Mesendoderm (in vitro differentiated cells): ENCODE results near the gene SNAPIN.
A peak's percentile ranks its signal among the peaks of the same experiment; 100 is the strongest.

Experiments used
- DNase-seq: peaks from one replicate; pipeline ENCODE4 v3.0.0; 2013
- H2AK5ac ChIP-seq: 2 replicates; pipeline ENCODE4 v1.6.1; 2013; ENCODE audit warnings: low read length, inconsistent platforms
- H2BK120ac ChIP-seq: 2 replicates; pipeline ENCODE4 v1.6.1; 2013; ENCODE audit warnings: low read depth, mild to moderate bottlenecking, low read length, moderate library complexity, mixed read lengths
- H2BK15ac ChIP-seq: replicated peaks from 2 replicates; pipeline ENCODE4 v1.6.1; 2013; ENCODE audit warnings: low read depth, mild to moderate bottlenecking, moderate library complexity
- H2BK5ac ChIP-seq: 2 replicates; pipeline ENCODE4 v1.6.1; 2013; ENCODE audit warnings: low read length, inconsistent platforms
- H3K18ac ChIP-seq: 2 replicates; pipeline ENCODE4 v1.6.1; 2013; ENCODE audit warnings: mild to moderate bottlenecking, low read length, mixed read lengths
- H3K23ac ChIP-seq: one replicate; pipeline ENCODE4 v1.6.1; 2013; ENCODE audit warnings: low read length
- H3K27ac ChIP-seq: 2 replicates; pipeline ENCODE4 v1.5.1; 2013; ENCODE audit warnings: low read depth, mild to moderate bottlenecking, inconsistent platforms, low read length, moderate library complexity
- H3K27me3 ChIP-seq: 2 replicates; pipeline ENCODE4 v1.6.1; 2013; ENCODE audit warnings: low read length, control low read depth, mild to moderate bottlenecking, inconsistent platforms; ENCODE audit not compliant: insufficient read depth, poor library complexity
- H3K36me3 ChIP-seq: 2 replicates; pipeline ENCODE4 v1.6.1; 2013; ENCODE audit warnings: low read length, inconsistent platforms; ENCODE audit not compliant: control insufficient read depth, insufficient read depth
- H3K4ac ChIP-seq: one replicate; pipeline ENCODE4 v1.6.1; 2013; ENCODE audit warnings: low read depth, mild to moderate bottlenecking, low read length, moderate library complexity
- H3K4me1 ChIP-seq: 2 replicates; pipeline ENCODE4 v1.6.1; 2013; ENCODE audit warnings: low read depth, low read length, inconsistent platforms; ENCODE audit not compliant: control insufficient read depth
- H3K4me2 ChIP-seq: 2 replicates; pipeline ENCODE4 v1.6.1; 2013; ENCODE audit warnings: low read length
- H3K4me3 ChIP-seq: 2 replicates; pipeline ENCODE4 v1.5.1; 2013; ENCODE audit warnings: mild to moderate bottlenecking, low read length
- H3K56ac ChIP-seq: one replicate; pipeline ENCODE4 v1.6.1; 2013; ENCODE audit warnings: low read length
- H3K79me1 ChIP-seq: 2 replicates; pipeline ENCODE4 v1.6.1; 2013; ENCODE audit warnings: low read length, inconsistent platforms
- H3K79me2 ChIP-seq: 2 replicates; pipeline ENCODE4 v1.6.1; 2013; ENCODE audit warnings: mild to moderate bottlenecking, low read length; ENCODE audit not compliant: control insufficient read depth, insufficient read depth
- H3K9ac ChIP-seq: 2 replicates; pipeline ENCODE4 v1.6.1; 2013; ENCODE audit warnings: low read length, inconsistent platforms
- H4K5ac ChIP-seq: one replicate; pipeline ENCODE4 v1.6.1; 2013; ENCODE audit warnings: low read length
- H4K8ac ChIP-seq: one replicate; pipeline ENCODE4 v1.6.1; 2013; ENCODE audit warnings: low read depth, mild to moderate bottlenecking, control low read depth, low read length, moderate library complexity
- WGBS: extraction: QIAGEN DNeasy Blood & Tissue Kit; methylation state at CpG from one replicate; pipeline ENCODE4 v1.1.7; 2013; ENCODE audit warnings: low lambda C conversion rate, missing lambda C conversion rate; ENCODE audit not compliant: insufficient coverage; ENCODE audit errors: extremely low coverage; 5-methylcytosine and 5-hydroxymethylcytosine counted together

The SNAPIN gene

DNA sequence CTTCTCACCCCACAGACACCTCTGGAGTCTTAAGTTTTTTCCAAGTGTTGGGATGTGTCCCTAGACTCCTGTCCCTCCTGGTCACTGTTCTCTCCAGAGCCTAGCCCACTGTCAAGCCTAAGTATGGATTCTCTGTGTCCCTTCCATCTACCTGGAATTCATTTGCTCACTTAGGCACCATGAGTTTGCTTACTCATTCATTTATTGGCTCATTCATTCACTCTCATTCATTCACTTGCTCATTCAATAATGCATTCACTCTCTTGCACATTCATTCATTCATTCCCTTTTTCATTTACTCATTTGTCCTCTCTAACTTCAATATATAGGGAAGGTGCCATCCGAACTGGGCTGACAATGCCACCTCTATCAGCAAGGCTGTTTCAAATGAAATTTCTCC is 47.1 kb upstream of the SNAPIN start:
- H2BK5ac ChIP-seq = no peak overlapping the region
- H2AK5ac ChIP-seq = no peak overlapping the region
- H3K56ac ChIP-seq = peak overlapping the region; percentile 52
- no peak overlapping the region for H3K9ac ChIP-seq
- no peak overlapping the region for H3K4me3 ChIP-seq
- H2BK15ac ChIP-seq = no peak overlapping the region
- no peaks in the 10 kb centered on the region for H3K79me1 ChIP-seq
- WGBS = no CpG with 5 or more reads among the region's 1 CpG
- no peak overlapping the region for H3K18ac ChIP-seq
- no peak for DNase-seq
- peaks cover 7% of the 10 kb centered on the region for H3K4me1 ChIP-seq
- no peak overlapping the region for H3K23ac ChIP-seq
- H4K5ac ChIP-seq = no peak overlapping the region
- no peaks in the 10 kb centered on the region for H3K79me2 ChIP-seq
- H4K8ac ChIP-seq = no peak overlapping the region
- H3K4ac ChIP-seq = no peak overlapping the region
- H3K36me3 ChIP-seq = no peaks in the 10 kb centered on the region
- H3K27me3 ChIP-seq = no peaks in the 10 kb centered on the region
- H3K4me2 ChIP-seq = no peak overlapping the region
- H3K27ac ChIP-seq = no peak overlapping the region
- no peak overlapping the region for H2BK120ac ChIP-seq

GRCh38 chr1:153612111-153612754 is 46.3 kb upstream of the SNAPIN start:
- peaks cover 7% of the 10 kb centered on the region for H3K4me1 ChIP-seq
- H3K4ac ChIP-seq = peak overlapping the region; percentile 46
- no peak overlapping the region for H2BK120ac ChIP-seq
- no CpG with 5 or more reads among the region's 11 CpGs for WGBS
- no peaks in the 10 kb centered on the region for H3K36me3 ChIP-seq
- H3K27me3 ChIP-seq = no peaks in the 10 kb centered on the region
- no peak overlapping the region for H2BK5ac ChIP-seq
- H3K23ac ChIP-seq = no peak overlapping the region
- peak overlapping the region; percentile 19 for H3K4me2 ChIP-seq
- H3K79me1 ChIP-seq = no peaks in the 10 kb centered on the region
- DNase-seq = no peak
- H2BK15ac ChIP-seq = no peak overlapping the region
- H3K4me3 ChIP-seq = no peak overlapping the region
- no peak overlapping the region for H4K8ac ChIP-seq
- no peak overlapping the region for H4K5ac ChIP-seq
- no peak overlapping the region for H3K27ac ChIP-seq
- H3K18ac ChIP-seq = peak overlapping the region; percentile 29
- peak overlapping the region; percentile 85 for H3K56ac ChIP-seq
- peak overlapping the region; percentile 56 for H3K9ac ChIP-seq
- H2AK5ac ChIP-seq = no peak overlapping the region
- no peaks in the 10 kb centered on the region for H3K79me2 ChIP-seq

GRCh38 chr1:153612755-153613331 is 45.7 kb upstream of the SNAPIN start, which contains the start of gene S100A16:
TSS of gene S100A16 (minus strand) at chr1:153613137. CDS start at chr1:153608151, 4,986 bp downstream.
- Histone ChIP-seq H4K5ac (no peak within 1 kb of the TSS), H3K4me1 (peaks cover 7% of the 10 kb centered on the region), H3K4me2 (peak within 1 kb of the TSS; percentile 33), H3K56ac (peak within 1 kb of the TSS; percentile 85), H3K27ac (no peak within 1 kb of the TSS), H2BK120ac (no peak within 1 kb of the TSS), H3K4me3 (no peak within 1 kb of the TSS), H4K8ac (no peak within 1 kb of the TSS), H2BK15ac (no peak within 1 kb of the TSS), H2BK5ac (no peak within 1 kb of the TSS), H3K79me1 (no peaks in the 10 kb centered on the region), H3K9ac (peak within 1 kb of the TSS; percentile 56), H3K18ac (peak within 1 kb of the TSS; percentile 29), H3K36me3 (no peaks in the 10 kb centered on the region), H3K4ac (peak within 1 kb of the TSS; percentile 46), H2AK5ac (no peak within 1 kb of the TSS), H3K23ac (no peak within 1 kb of the TSS), H3K27me3 (no peaks in the 10 kb centered on the region), H3K79me2 (no peaks in the 10 kb centered on the region)
- DNase-seq = peak; percentile 86
- no CpG with 5 or more reads among the region's 9 CpGs for WGBS

GRCh38 chr1:153613406-153613805 is 45.1 kb upstream of the SNAPIN start:
- Histone ChIP-seq H3K18ac (no peak overlapping the region), H2BK5ac (no peak overlapping the region), H3K79me2 (no peaks in the 10 kb centered on the region), H3K23ac (no peak overlapping the region), H3K27me3 (no peaks in the 10 kb centered on the region), H3K4ac (no peak overlapping the region), H3K9ac (no peak overlapping the region), H3K56ac (peak overlapping the region; percentile 31), H3K4me1 (peaks cover 7% of the 10 kb centered on the region), H4K8ac (no peak overlapping the region), H2AK5ac (no peak overlapping the region), H3K4me3 (no peak overlapping the region), H3K36me3 (no peaks in the 10 kb centered on the region), H2BK120ac (no peak overlapping the region), H3K79me1 (no peaks in the 10 kb centered on the region), H3K4me2 (no peak overlapping the region), H2BK15ac (no peak overlapping the region), H4K5ac (no peak overlapping the region), H3K27ac (no peak overlapping the region)
- no CpG with 5 or more reads among the region's 5 CpGs for WGBS
- DNase-seq = no peak

GRCh38 chr1:153614189-153614900 is 44.2 kb upstream of the SNAPIN start:
- Histone ChIP-seq H3K79me1 (no peaks in the 10 kb centered on the region), H3K23ac (no peak overlapping the region), H2AK5ac (no peak overlapping the region), H3K27ac (no peak overlapping the region), H2BK5ac (no peak overlapping the region), H3K4ac (no peak overlapping the region), H2BK15ac (no peak overlapping the region), H4K8ac (no peak overlapping the region), H3K27me3 (no peaks in the 10 kb centered on the region), H2BK120ac (no peak overlapping the region), H3K18ac (no peak overlapping the region), H3K56ac (no peak overlapping the region), H3K79me2 (no peaks in the 10 kb centered on the region), H3K4me2 (no peak overlapping the region), H3K4me3 (no peak overlapping the region), H4K5ac (no peak overlapping the region), H3K36me3 (no peaks in the 10 kb centered on the region), H3K4me1 (peaks cover 3% of the 10 kb centered on the region), H3K9ac (no peak overlapping the region)
- no CpG with 5 or more reads among the region's 2 CpGs for WGBS
- no peak for DNase-seq
